ENCODE results near the gene FAM124B.
"Not testable (repeated sequence)": the region's sequence is repeated elsewhere in the genome, so short reads cannot be mapped to it uniquely, and the experiment has no call there.

- TF ChIP-seq EZH2 (IDR thresholded peaks at IDR 0.05; ENCODE audit: borderline replicate concordance); CTCF (IDR thresholded peaks at IDR 0.05; ENCODE audit: poor library complexity): not testable (repeated sequence)
Observed at GRCh38 chr2:224382280-224382647, 19.6 kb downstream of the FAM124B start.
